ENCODE results near the gene STPG1. TPM values are rescaled to one million over a fixed set of nuclear protein-coding genes. Genes with fewer than 3 reads are reported as not detected.

The STPG1 gene
- polyA plus RNA-seq, 1 donor (not counting 4 experiments of a cell fraction or from before 2014, with no cell fraction given): 16.6 TPM

DNA sequence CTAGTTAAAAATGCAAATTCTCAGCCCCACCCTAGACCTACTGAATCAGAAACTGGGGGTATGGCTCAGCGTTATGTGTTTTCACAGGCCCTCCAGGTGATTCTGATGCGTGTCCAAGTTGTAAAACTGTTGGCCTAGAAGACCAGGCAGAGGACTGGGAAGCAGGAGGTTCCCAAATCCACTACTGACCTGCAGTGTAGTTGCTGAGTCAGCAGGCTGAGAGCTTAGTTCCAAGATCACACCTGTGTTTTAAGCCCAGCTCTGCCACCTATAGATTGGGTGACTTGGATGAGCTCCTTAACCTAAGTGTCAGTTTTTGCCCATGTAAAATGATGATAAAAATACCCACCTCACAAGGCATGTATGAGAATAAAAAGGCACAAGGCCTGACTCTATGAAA is 90.3 kb downstream of the STPG1 start:
- no peak for DNase-seq (ENCODE audit: low read depth, low spot score)
- dilution Hi-C loops (cut with MboI; ENCODE audit: extremely low pct_ligation_motif_present, low sequenced_read_pairs): no loop called here

GRCh38 chr1:24322470-24323177 is 91.0 kb downstream of the STPG1 start:
- no peak for FAIRE-seq
- peaks cover 7% of the 10 kb centered on the region for H3K27me3 ChIP-seq (ENCODE audit: control insufficient read depth, extremely low read depth, insufficient read depth, low read length)
- H3K9ac ChIP-seq (ENCODE audit: control insufficient read depth, extremely low read depth, insufficient read depth, low read length): peak overlapping the region; percentile 96
- dilution Hi-C loops (cut with MboI; ENCODE audit: extremely low pct_ligation_motif_present, low sequenced_read_pairs): no loop called here
- peak overlapping the region; percentile 96 for H3K27ac ChIP-seq (ENCODE audit: control insufficient read depth, insufficient read depth, low read length)
- H3K4me3 ChIP-seq (ENCODE audit: control insufficient read depth in 2 of 3, extremely low read depth in 1 of 3, insufficient read depth in 2 of 3, low read depth in 1 of 3, low read length in 3 of 3): peak overlapping the region; percentile 50 to 62 (median 54)
- H3K9me1 ChIP-seq (ENCODE audit: control insufficient read depth, extremely low read depth, insufficient read depth, low read length): no peaks in the 10 kb centered on the region
- H4K20me1 ChIP-seq (ENCODE audit: control insufficient read depth, extremely low read depth, insufficient read depth, low read length): no peaks in the 10 kb centered on the region
- DNase-seq (ENCODE audit: low read depth, low spot score): no peak
- no peaks in the 10 kb centered on the region for H3K36me3 ChIP-seq (ENCODE audit: control insufficient read depth in 2 of 2, extremely low read depth in 1 of 2, insufficient read depth in 2 of 2, low read length in 2 of 2)
- no peak for TF ChIP-seq EZH2 (IDR thresholded peaks at IDR 0.05; ENCODE audit: low read length)
- no peak for TF ChIP-seq CTCF (optimal IDR thresholded peaks at IDR 0.05 in 1 of 3, IDR thresholded peaks at IDR 0.05 in 1 of 3, conservative IDR thresholded peaks at IDR 0.05 in 1 of 3; ENCODE audit: extremely low read depth in 1 of 3, insufficient read depth in 2 of 3, low read length in 3 of 3)
- peak overlapping the region; percentile 88 for H3K4me2 ChIP-seq (ENCODE audit: control insufficient read depth, extremely low read depth, insufficient read depth, low read depth, low read length)
- peaks cover 52% of the 10 kb centered on the region for H3K4me1 ChIP-seq (ENCODE audit: control insufficient read depth, extremely low read depth, insufficient read depth, low read length)
- H3K79me2 ChIP-seq (ENCODE audit: control insufficient read depth, insufficient read depth, low read length): no peaks in the 10 kb centered on the region
- H3K9me3 ChIP-seq (ENCODE audit: control insufficient read depth, low read depth, low read length): no peaks in the 10 kb centered on the region
- H2AFZ ChIP-seq (ENCODE audit: control insufficient read depth, low read length): no peak overlapping the region

More for the DNA sequence above, 90.3 kb downstream of the STPG1 start:
- peaks cover 47% of the 10 kb centered on the region for H3K4me1 ChIP-seq (ENCODE audit: control insufficient read depth, extremely low read depth, insufficient read depth, low read length)
- peaks cover 7% of the 10 kb centered on the region for H3K27me3 ChIP-seq (ENCODE audit: control insufficient read depth, extremely low read depth, insufficient read depth, low read length)
- peak in 2 of 3 experiments; percentile 15 to 46 for TF ChIP-seq CTCF (optimal IDR thresholded peaks at IDR 0.05 in 1 of 3, IDR thresholded peaks at IDR 0.05 in 1 of 3, conservative IDR thresholded peaks at IDR 0.05 in 1 of 3; ENCODE audit: extremely low read depth in 1 of 3, insufficient read depth in 2 of 3, low read length in 3 of 3)
- TF ChIP-seq EZH2 (IDR thresholded peaks at IDR 0.05; ENCODE audit: low read length): no peak
- no peaks in the 10 kb centered on the region for H4K20me1 ChIP-seq (ENCODE audit: control insufficient read depth, extremely low read depth, insufficient read depth, low read length)
- H3K9ac ChIP-seq (ENCODE audit: control insufficient read depth, extremely low read depth, insufficient read depth, low read length): peak overlapping the region; percentile 96
- peak overlapping the region in 1 of 3 experiments; percentile 54 for H3K4me3 ChIP-seq (ENCODE audit: control insufficient read depth in 2 of 3, extremely low read depth in 1 of 3, insufficient read depth in 2 of 3, low read depth in 1 of 3, low read length in 3 of 3)
- no peaks in the 10 kb centered on the region for H3K9me1 ChIP-seq (ENCODE audit: control insufficient read depth, extremely low read depth, insufficient read depth, low read length)
- FAIRE-seq: peak; percentile 87
- H3K79me2 ChIP-seq (ENCODE audit: control insufficient read depth, insufficient read depth, low read length): no peaks in the 10 kb centered on the region
- H3K36me3 ChIP-seq (ENCODE audit: control insufficient read depth in 2 of 2, extremely low read depth in 1 of 2, insufficient read depth in 2 of 2, low read length in 2 of 2): no peaks in the 10 kb centered on the region
- peak overlapping the region; percentile 96 for H3K27ac ChIP-seq (ENCODE audit: control insufficient read depth, insufficient read depth, low read length)
- H2AFZ ChIP-seq (ENCODE audit: control insufficient read depth, low read length): no peak overlapping the region
- peak overlapping the region; percentile 88 for H3K4me2 ChIP-seq (ENCODE audit: control insufficient read depth, extremely low read depth, insufficient read depth, low read depth, low read length)
- no peaks in the 10 kb centered on the region for H3K9me3 ChIP-seq (ENCODE audit: control insufficient read depth, low read depth, low read length)
